ENCODE measurements around the gene SH2D7. TPM values are rescaled to one million over a fixed set of nuclear protein-coding genes. Genes with fewer than 3 reads are reported as not detected.
A peak's percentile ranks its signal among the peaks of the same experiment; 100 is the strongest.

The SH2D7 gene
- polyA plus RNA-seq, 1 of the 3 experiments (the other 2 are of a cell fraction) = not detected

GRCh38 chr15:78093242-78094020 lies 1.1 kb downstream of the SH2D7 start (continued):
- no peak for TF ChIP-seq USF2 (IDR thresholded peaks at IDR 0.05; ENCODE audit: borderline replicate concordance, low read depth, low read length)
- TF ChIP-seq TAF1 (IDR thresholded peaks at IDR 0.05; ENCODE audit: borderline replicate concordance, low read depth, low read length) = peak; percentile 30; the same call in 1 of the 2 replicates
- TF ChIP-seq TCF12 (IDR thresholded peaks at IDR 0.05) = peak; percentile 100
- TF ChIP-seq YY1 (IDR thresholded peaks at IDR 0.05; ENCODE audit: low read depth) = no peak
- TF ChIP-seq IRF3 (IDR thresholded peaks at IDR 0.05; ENCODE audit: low read depth, low read length) = no peak
- TF ChIP-seq PBX3 (IDR thresholded peaks at IDR 0.05) = peak; percentile 98
- no peak for TF ChIP-seq RFX5 (IDR thresholded peaks at IDR 0.05; ENCODE audit: low read length)
- TF ChIP-seq ELF1 (IDR thresholded peaks at IDR 0.05) = 0 out of 2 replicates have a peak, but pooled peaks have one; percentile 6

- H3K4me3 ChIP-seq (ENCODE audit: low read depth in 2 of 2, low read length in 1 of 2) = no peak overlapping the region
- no peaks in the 10 kb centered on the region for H3K27me3 ChIP-seq (ENCODE audit: insufficient read depth)
- H3K9ac ChIP-seq = no peak overlapping the region
- no peaks in the 10 kb centered on the region for H3K36me3 ChIP-seq (replicated peaks in 1 of 2; ENCODE audit: control insufficient read depth in 1 of 2, insufficient read depth in 2 of 2, low read length in 1 of 2)
- H3K9me2 ChIP-seq = no peaks in the 10 kb centered on the region
- H3K9me3 ChIP-seq = no peaks in the 10 kb centered on the region
- H3K27ac ChIP-seq (ENCODE audit: low read depth in 2 of 2, low read length in 1 of 2) = no peak overlapping the region
- H3K4me2 ChIP-seq = no peak overlapping the region
- H2AFZ ChIP-seq (ENCODE audit: low read depth) = no peak overlapping the region
- ChIA-PET CTCF (interaction anchor here (0.6 to 4.2 kb wide), 3 partner anchors 11 to 92 kb away, joined by 3 to 26 read pairs (median 3); no protein-coding TSS in a partner anchor), POLR2A (no interaction called here)
- H4K20me1 ChIP-seq (ENCODE audit: insufficient read depth) = no peaks in the 10 kb centered on the region
- no peaks in the 10 kb centered on the region for H3F3A ChIP-seq (replicated peaks; ENCODE audit: insufficient read depth)
- no peaks in the 10 kb centered on the region for H3K79me2 ChIP-seq (ENCODE audit: insufficient read depth)
- DNase-seq = no peak
- H3K4me1 ChIP-seq (ENCODE audit: control insufficient read depth in 1 of 2, insufficient read depth in 2 of 2, low read depth in 1 of 2, low read length in 1 of 2) = peaks cover 0 to 17% of the 10 kb centered on the region in 2 experiments; a peak in 2 of 4 replicates
- WGBS (ENCODE audit: low lambda C conversion rate) = 90% methylated on average over 8 of the region's 9 CpGs
- TF ChIP-seq TAF1 (IDR thresholded peaks at IDR 0.05; ENCODE audit: borderline replicate concordance, low read depth, low read length) (no peak), CHD2 (IDR thresholded peaks at IDR 0.05; ENCODE audit: low read length, partially characterized antibody) (no peak), FOXM1 (IDR thresholded peaks at IDR 0.05; ENCODE audit: low read depth) (no peak), USF1 (IDR thresholded peaks at IDR 0.05; ENCODE audit: borderline replicate concordance, low read depth) (no peak), RFX5 (IDR thresholded peaks at IDR 0.05; ENCODE audit: low read length) (no peak), ELF1 (IDR thresholded peaks at IDR 0.05) (no peak), YY1 (IDR thresholded peaks at IDR 0.05; ENCODE audit: low read depth) (no peak), RCOR1 (IDR thresholded peaks at IDR 0.05; ENCODE audit: low read length) (no peak), USF2 (IDR thresholded peaks at IDR 0.05; ENCODE audit: borderline replicate concordance, low read depth, low read length) (no peak), TEAD4 (IDR thresholded peaks at IDR 0.05; ENCODE audit: borderline replicate concordance, insufficient read depth) (no peak), NFIC (IDR thresholded peaks at IDR 0.05; ENCODE audit: borderline replicate concordance) (no peak), FOSL2 (IDR thresholded peaks at IDR 0.05; ENCODE audit: borderline replicate concordance, low read depth) (no peak), NRF1 (IDR thresholded peaks at IDR 0.05; ENCODE audit: low read depth, low read length) (no peak), EZH2phosphoT487 (IDR thresholded peaks at IDR 0.05; ENCODE audit: borderline replicate concordance, low read depth) (no peak), GATA2 (CRISPR knock-in tag; IDR thresholded peaks at IDR 0.05) (no peak), FOXJ3 (CRISPR knock-in tag; IDR thresholded peaks at IDR 0.05) (no peak), EP300 (IDR thresholded peaks at IDR 0.05; ENCODE audit: borderline replicate concordance in 1 of 2, low read depth in 1 of 2, low read length in 1 of 2) (no peak), GABPA (IDR thresholded peaks at IDR 0.05; ENCODE audit: low read depth) (no peak), SIN3A (IDR thresholded peaks at IDR 0.05; ENCODE audit: borderline replicate concordance, low read depth, low read length) (no peak), IRF3 (IDR thresholded peaks at IDR 0.05; ENCODE audit: low read depth, low read length) (no peak)
These were observed 5.3 kb downstream of the SH2D7 start for GRCh38 chr15:78097667-78098066.

Data from SK-N-SH (cell line).